Activated T-helper 1 cell treated with anti-CD3 and anti-CD28 coated beads, Interleukin-2, amount 50 U/mL, for 16 hours (primary cell): Measurements from ENCODE around the gene CFAP97D2.
A peak's percentile ranks its signal among the peaks of the same experiment; 100 is the strongest.
"Not testable (repeated sequence)": the region's sequence is repeated elsewhere in the genome, so short reads cannot be mapped to it uniquely, and the experiment has no call there.

Source experiments
- DNase-seq, 2 donors: peaks; one replicate each; pipeline ENCODE4 v3.0.0-alpha.2; 2020; ENCODE audit warnings: low read depth in 1 of 2, low spot score in 1 of 2

Gene CFAP97D2

DNA sequence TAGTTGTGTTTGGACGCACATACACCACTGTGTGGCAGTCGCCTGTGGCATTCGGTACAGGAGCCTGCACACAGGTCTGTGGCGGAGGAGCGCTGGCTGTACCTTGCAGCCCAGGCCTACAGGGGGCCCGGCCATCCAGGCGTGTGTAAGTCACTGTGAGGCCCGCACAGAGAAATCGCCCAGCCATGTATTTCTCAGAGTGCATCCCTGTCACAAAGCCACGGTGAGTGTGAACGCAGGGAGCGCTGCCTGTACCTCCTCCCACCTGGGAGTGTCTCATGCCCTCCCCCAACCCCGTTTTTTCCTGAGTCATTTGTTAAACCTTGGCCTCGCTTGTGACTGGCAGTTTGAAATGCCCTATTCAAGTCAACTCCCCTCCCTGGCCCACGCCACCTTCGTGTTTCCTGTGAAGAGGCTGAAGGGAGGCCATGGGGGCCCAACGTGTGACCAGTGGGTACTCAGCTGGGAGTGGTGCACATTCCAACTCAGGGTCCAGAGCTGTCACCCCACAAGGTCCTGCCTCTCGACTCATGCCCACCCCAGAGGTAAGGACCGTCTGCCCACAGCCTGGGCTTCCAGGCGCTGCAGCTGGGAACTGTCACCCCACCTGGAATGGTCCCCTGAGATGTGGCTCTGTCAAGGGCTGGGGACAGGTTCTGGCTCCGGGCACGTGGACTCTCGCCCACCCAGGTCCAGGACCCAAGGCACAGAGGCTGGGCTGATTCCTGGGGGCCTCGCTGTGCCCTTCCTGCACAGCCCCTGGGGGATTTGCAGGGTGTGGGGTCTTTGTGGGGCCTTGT, 35.1 kb upstream of the CFAP97D2 start:
- no peak for DNase-seq

DNA sequence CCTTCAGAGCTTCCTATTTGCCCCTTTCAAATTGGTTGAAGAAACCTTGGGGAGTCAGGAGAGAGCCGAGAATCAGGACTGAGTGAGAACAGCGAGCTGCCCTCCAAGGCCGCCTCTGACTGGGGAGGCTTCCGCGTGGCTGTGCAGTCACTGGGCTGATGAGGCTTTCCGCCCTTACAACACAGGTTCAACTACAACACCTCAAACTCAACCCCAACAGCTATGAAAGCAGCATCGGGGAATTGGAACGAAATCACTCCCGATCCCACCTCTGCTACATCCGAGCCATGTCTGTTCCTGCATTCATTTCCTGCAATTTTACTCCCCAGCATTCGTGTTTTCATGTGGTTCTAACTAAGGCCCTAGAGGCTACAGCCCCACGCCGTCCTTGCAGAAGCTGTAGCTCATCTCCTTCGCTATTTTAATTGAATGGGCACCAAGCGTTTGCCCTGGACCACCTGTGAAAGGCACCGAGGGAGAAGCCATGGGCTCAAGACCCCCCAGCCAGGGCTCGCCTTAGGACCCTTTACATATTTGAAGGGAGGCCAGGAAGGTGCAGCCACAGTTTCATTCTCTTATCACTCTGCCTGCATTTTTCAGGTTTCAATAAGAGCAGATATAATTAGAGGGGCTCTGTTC, 34.3 kb upstream of the CFAP97D2 start:
- no peak for DNase-seq

DNA sequence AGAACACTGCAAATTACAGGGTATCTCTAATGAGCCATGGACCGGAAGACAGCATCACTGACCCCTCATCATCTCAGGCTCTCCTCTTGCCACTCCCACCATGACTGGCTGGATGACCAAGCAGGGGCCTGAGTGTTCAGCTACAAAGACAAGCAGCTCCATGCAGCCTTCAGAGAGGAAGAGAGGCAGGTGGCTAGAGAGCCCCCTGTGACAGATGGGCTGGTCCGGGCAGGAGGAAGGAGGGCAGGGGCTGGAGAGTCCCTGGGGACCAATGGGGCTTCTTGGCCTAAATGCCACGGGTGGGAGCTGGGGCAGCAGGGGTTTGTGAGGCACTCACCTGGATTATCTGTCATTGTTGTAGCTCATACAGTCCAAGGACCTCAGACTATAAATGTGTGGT, 33.8 kb upstream of the CFAP97D2 start:
- DNase-seq, result no peak

DNA sequence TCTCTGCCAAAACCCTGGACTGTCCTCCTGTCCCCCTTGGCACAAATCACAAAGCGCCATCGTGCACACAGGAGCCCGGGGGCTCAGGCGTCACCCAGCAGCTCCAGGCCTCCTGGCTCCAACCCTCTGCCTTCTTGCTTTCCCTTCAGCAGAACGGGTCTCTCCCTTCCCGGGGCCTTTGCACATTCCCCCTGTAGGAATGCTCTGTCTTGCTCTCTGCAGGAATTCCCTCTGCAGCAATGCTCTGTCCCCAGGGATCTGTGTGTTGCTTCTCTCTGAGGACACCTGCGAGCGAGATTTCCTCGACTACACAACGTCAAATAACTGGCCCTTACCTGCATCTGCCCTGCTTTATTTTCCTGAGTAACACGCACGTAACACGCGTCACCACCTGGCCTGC, 33.3 kb upstream of the CFAP97D2 start:
- no peak for DNase-seq

DNA sequence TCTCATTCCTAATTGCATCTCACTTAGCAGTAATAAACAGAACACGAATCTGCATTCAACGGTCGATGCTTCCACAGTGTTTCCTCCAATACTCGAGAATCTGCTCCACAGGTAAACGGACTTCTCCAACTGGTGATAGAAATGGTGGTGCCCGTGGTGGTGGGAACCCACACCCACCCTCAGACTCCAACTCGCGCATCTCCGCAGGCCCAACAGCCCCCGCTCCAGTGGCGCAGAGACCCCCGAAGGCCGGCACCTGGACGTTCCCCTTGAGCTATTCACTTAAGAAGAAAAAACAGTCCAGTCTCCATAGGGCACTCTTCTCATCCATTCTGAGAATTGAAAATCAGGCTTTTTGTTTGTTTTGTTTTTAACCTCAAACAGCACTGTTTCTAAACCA, 32.9 kb upstream of the CFAP97D2 start:
- no peak for DNase-seq

DNA sequence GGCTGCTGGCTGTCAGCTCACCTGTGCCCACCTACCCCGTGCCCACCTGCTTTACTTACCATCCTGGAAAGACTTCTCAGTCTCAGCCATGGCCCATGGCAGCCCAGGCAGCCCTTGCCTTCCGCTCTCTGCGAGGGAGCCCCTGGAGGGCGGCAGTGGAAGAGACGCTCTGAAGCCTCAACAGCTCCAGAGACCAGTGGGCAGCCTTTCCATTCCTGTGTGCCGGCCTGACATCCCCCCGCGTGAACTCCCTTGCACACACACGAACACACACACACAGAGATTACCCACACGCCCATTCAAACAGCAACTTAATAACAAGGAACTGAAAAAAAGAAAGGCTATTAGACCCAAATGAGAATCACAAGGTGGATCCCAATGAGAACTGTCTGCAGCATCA, 32.4 kb upstream of the CFAP97D2 start:
- no peak for DNase-seq

DNA sequence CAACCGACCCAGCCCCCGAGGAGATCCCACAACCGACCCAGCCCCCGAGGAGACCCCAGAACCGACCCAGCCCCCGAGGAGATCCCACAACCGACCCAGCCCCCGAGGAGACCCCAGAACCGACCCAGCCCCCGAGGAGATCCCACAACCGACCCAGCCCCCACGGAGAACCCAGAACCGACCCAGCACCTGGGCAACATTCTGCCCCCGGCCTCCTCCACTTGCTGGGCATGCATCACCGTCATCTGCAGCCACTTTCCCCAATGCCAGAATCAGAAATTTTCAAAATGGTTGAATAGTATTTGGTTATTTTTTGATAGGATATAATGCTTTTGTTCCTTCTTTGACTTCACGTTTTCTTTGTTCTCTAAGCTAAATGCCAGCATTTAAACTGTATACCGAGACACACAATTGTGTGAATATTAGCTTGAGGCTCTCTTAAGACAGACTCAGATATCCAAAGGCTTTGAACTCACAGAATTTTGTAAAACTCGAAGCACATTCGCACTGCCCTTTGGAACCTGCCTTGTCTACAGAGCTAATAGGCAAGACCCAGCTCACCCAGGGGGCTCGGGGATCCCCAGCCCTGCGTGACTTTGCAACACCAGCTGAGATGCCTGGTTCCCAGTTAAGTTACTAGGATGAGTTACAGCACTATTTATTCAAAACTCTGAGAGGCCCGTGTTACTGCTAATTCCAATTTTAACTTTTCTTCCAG, 31.1 kb upstream of the CFAP97D2 start:
- no peak for DNase-seq

DNA sequence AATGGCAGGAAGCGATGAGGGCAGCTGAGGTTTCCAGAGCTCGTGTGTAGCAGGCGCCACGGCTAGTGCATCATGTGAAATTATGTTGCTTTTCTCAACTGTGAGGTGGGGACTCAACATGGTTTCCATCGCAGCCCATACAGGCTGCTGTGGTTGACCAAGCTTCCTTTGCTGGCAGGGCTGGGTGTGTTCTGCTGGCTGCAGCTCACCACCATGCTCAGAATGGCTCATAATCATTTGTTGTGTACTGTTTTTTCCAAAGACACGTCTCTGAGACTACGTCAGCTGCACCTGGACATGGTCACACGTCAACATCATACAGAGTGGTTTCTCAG, 30.6 kb upstream of the CFAP97D2 start:
- peak; percentile 63 to 74 for DNase-seq

DNA sequence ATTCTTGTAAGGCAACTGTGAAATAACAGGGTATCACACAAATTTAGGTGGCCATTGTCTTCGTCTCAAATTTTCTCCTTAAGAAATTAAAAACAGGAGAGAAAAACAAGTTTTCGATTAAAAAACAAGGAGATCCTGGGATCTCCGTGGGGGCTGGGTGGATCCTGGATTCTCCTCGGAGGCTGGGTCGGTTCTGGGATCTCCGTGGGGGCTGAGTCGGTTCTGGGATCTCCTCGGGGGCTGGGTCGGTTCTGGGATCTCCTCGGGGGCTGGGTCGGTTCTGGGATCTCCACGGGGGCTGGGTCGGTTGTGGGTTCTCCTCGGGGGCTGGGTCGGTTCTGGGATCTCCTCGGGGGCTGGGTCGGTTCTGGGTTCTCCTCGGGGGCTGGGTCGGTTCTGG, 30.2 kb upstream of the CFAP97D2 start:
- DNase-seq, result not testable (repeated sequence)

DNA sequence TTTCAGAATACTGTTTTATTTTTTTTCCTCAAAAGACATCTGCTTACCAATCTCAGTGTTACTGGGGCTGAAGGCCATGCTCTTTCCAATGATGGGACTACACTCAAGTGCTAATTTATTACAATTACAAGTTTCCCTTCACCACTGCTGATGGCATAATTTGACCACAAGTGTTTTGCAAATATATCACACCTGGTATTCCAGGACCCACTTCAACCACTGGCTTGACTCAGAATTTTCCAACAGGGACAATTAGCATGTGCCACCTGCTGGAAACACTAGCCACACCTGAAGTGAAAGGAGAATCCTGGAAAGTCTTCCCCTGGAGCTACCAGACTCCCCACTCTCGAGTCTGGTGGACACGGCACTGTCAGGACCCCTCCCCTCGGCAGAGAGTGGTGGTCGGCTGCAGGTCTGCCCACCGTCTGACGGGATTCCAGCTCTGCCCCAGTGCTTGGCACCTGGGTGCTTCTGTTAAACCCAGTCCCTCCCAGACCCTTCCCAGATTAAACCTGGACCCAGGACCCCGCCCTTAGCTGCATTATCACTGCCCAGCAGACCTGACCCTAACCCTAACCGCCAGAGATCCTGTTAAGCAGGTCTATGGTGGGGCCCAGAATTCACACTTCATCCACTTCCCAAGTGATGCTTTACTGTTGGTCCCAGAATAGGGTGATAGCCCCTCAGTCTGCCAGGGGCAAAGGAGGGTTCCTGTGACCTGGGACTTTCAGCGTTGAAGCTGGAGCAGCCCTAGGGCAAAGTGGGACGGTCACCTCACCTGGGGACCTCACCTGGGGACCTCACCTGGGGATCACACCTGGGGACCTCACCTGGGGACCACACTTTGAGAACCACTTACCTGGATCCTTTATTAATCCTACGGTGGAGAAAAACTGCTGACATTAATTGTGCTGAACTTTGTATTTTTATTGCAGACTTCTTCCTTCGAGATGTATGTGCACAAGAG, 29.0 kb upstream of the CFAP97D2 start:
- no peak for DNase-seq

DNA sequence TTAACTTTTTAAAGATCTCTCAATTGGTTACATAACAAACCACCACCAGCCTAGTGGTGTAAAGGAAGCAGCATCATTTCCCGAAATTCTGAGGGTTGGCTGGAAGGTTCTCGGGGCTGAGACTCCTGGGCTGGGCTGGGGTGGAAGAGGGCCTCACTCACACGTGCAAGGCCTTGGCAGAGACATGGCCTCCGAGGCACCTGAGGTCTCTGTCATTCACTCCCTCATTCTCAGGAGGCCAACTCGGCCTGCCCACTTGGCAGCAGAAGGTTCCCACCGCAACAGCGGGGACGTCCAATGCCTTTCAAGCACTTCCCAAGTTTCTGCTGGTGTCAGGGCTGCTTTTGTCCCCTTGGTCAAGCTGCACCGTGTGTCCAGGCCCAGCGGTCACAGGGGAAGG, 28.0 kb upstream of the CFAP97D2 start:
- no peak for DNase-seq

DNA sequence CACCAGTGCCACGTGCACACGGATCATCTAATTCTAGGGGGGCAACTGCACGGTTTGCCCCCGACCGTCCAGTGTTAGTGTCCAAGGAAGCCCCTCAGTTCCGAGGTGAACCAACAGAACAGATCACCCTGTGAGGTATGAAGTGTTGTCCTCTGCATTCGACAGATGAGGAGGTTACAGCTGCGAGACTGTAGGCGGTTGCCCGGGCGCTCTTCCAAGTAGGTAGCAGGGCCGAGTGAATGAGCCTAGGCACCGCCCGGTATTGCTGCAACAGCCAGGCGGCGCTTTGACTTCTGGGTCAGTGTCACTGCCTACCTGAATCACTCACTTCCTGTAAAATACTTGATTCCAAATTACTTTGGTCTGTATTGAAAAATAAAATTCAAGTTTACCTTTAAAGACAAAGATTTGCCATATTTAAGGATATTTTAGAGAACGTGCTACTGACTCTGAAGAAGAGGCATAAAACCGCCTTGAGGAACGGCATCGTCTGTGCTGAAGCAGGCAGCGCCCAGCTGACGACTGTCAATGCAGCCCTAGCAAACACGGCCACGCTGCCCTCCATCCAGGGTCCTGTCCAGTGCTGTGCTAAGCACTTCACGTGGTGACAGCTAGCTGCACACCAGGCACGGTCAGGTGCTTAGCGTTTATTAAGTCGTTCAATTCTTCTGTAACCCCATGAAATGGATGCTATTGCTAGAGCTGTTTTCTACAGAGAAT, 27.3 kb upstream of the CFAP97D2 start:
- DNase-seq, result no peak

DNA sequence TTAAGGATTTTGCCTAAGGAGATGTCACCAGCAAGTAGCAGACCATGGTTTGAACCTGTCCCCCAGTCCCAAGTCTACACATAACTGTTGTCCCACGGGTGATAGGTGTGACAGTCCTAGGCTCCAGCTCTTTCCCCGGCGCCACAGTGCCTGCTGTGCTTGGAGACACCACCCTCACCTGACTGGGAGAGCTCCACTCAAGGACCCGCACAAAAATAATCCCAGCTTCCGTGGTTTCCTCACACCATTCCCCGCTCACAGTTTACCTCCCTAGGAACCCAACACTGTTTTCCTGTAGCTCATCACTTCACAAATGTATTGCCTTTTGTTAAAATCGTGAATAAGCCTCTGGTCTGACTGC, 26.8 kb upstream of the CFAP97D2 start:
- DNase-seq, result no peak

DNA sequence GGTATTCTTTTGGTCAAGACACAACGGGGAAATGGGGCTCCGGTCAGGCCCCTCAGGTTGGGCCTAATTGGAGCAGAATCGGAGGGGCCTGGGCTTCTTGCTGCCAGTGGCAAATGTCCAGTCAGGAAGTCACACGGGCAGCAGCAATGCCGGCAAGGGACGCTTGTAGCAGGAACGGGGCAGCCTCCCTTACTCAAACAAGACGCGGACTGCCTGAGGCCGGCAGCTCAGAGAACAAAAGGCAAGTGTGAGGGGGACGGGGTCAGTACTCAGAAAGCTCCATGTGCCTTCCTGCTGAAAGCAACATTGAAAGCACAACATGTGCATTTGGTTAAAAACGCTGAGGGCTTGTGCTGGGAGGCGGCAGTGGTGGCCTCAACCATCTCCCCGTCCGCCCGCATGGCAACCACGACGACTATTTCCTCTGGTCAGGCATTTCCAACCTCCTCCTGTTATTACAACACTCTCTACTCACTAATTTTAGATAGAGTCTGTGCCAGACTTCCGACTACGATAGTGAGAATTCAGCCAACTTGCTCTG, 26.2 kb upstream of the CFAP97D2 start:
- no peak for DNase-seq

DNA sequence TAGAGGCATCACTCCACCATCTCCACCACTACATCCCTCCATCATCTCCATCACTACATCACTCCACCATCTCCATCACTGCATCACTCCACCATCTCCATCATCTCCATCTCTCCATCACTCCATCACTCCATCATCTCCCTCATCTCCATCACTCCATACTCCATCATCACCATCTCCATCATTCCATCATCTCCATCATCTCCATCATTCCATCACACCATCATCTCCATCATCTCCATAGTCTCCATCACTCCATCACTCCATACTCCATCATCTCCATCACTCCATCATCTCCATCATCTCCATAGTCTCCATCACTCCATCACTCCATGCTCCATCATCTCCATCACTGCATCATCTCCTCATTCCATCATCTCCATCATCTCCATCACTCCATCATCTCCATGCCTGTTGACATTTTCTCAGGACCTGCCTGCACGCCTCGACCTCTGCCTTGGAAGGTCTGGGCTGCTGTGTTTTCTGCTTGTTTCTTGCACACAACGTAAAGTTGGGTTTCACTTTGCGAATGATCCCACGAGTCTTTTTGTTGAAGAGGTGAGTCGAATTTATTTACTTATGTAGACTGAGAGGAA, 25.5 kb upstream of the CFAP97D2 start:
- DNase-seq, result no peak

DNA sequence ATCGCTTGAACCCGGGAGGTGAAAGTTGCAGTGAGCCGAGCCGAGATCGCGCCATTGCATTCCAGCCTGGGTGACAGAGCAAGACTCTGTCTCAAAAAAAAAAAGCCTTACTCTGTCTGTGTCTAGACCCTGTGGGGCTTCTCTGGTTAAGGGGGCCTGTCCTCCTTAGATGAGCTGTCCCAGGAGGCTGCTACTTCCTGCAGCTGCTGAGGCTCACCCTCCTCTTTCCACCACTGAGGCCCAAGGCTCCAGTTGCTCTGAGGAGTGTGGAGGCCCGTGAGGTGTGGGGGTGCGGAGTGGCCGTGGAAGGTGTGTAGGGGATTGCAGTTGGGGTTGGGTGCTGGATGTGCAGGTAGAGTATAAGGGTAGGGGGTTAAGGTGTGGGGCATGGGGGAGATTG, 24.6 kb upstream of the CFAP97D2 start:
- no peak for DNase-seq

DNA sequence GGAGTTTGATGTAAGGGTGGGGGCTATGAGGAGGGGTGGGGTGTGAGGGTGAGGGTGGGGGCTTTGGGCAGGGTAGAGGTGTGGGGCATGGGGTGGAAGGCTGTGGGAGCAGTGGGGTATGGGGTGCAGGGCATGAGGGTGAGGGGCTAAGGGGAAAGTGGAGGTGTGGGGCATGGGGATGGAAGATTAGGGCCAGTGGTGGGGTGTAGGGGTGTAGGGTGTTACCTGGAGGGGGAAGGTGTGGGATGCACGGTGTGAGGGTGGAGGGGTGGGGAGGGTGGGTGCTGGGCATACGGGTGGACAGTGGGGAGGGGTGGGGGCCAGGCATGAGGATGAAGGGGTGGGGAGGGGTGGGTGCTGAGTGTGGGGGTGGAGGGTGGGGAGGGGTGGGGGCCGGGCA, 23.7 kb upstream of the CFAP97D2 start:
- DNase-seq, result no peak

DNA sequence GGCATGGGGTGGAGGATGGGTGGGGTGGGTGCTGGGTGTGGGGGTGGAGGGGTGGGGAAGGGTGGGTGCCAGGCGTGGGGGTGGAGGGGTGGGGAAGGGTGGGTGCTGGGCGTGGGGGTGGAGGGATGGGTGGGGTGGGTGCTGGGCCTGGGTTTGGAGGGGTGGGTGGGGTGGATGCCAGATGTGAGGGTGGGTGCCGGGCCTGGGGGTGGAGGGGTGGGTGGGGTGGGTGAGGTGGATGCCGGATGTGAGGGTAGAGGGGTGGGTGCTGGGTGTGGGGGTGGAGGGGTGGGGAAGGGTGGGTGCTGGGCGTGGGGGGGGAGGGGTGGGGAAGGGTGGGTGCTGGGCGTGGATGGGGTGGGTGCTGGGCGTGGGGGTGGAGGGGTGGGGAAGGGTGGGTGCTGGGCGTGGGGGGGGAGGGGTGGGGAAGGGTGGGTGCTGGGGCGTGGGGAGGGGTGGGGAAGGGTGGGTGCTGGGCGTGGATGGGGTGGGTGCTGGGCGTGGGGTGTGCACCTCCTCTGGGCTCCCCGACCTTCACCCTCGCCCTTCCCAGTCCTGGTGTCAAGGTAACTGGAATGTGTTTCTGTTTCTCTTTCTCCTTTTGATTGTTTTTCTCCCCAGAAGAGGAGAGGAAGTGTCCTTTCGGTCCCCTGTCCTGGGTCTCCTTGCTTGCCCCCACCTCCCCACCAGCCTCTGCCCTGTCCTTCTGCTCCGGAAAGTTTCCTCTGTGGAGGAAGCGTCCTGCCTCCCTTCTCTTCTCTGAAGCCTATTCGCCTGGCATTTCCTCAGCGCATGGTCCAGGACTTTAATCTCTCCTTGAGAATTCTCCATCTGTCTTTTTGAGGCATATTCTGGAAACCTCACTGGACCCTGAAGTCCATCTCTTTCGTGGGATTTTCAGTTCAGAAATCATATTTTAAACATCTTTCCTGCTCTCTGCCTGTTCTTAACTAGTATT, 22.9 kb upstream of the CFAP97D2 start:
- no peak for DNase-seq
